GM18502 (cell line): Measurements from ENCODE around the gene MTOR.
"Not testable (repeated sequence)": the region's sequence is repeated elsewhere in the genome, so short reads cannot be mapped to it uniquely, and the experiment has no call there.

ENCODE experiments used
- ATAC-seq: cut with Tn5 transposase; IDR thresholded peaks from one replicate; pipeline ENCODE4 v1.9.1; 2021; ENCODE audit warnings: mild to moderate bottlenecking; ENCODE audit not compliant: unreplicated experiment, poor library complexity

MTOR gene

DNA sequence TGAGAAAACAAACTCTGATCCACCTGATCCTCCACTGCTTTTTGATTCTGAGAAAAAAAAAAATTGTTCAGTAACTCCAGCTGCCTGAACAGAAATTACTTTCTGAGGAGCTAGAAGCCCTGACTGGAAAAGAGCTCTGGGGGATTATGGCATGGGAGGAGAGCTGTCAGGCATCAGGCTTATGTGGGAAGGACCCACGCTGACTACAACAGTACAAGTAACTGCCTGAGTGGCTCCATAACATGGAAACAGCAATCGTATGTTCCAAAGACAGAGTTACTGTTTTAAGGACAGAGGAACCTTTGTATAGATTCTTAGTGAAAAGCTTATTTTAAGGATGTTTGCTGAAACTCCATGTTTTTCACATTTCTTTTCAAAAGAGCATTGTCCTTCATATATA lies 74.4 kb downstream of the MTOR start:
- no peak for ATAC-seq

DNA sequence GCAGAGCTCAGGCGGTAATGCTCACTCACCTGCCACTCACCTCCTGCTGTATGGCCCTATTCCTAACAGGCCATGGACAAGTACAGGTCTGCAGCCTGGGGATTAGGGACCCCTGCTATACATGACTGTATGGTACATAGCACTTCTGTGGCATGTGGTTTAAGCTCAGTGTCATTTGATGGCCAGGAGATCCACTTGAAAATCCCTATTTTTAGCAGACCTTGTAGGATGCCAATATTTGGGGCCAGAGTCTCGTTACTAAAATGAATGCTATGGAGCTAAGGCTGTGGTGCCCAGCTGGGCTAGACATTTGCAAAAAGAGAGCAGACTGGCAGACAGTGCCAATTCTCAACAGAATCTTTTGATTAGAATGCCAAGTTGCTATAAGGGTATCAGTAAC lies 74.9 kb downstream of the MTOR start:
- no peak for ATAC-seq

DNA sequence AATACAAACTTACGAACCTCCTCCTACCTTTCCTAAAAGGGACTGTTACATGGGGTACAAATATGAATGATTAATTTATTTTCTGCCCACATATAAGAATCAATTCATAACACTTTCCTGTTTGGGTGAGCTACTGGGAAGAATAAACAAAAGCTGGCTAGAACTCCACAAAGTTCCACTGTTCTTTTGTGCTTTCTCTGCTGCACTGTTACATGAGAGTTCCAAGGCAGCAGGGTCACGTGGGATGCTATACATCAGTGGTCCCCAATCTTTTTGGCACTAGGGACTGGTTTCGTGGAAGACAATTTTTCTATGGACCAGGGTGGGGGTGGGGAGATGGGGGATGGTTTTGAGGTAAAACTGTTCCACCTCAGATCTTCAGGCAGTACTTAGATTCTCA lies 75.4 kb downstream of the MTOR start:
- ATAC-seq = no peak

DNA sequence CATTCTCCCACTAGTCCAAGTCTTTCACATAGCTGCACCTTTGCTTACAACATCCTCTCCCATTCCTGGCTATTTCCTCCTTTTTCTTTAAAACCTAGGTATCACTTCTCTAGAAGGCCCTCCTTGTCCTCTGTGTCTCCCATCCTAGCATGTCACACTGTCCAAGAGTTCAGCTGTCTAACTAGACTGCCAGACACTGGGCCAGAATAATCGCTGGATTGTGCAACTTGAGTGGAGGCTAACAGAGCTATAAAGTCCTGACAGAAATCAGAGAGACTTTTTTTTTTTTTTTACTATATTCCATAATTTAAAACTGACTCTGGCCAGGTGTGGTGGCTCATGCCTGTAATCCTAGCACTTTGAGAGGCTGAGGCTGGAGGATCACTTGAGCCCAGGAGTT lies 77.4 kb downstream of the MTOR start:
- ATAC-seq = no peak

DNA sequence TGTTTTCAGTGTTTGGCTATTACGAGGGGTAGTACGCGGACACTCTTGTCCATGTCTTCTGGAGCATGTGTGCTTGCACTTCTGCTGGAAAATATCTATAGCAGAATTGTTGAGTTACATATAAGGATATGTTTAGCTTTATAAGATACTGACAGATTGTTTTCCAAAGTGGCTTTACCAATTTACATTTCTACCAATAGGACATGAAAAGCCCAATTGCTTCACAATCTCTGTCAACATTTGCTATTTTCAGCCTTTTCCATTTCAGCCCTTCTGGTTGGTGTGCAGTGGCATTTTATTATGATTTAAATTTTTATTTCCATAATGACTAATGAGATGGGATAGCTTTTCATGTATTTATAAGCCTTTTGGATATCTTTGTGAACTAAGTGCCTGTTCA lies 79.5 kb downstream of the MTOR start:
- no peak for ATAC-seq

DNA sequence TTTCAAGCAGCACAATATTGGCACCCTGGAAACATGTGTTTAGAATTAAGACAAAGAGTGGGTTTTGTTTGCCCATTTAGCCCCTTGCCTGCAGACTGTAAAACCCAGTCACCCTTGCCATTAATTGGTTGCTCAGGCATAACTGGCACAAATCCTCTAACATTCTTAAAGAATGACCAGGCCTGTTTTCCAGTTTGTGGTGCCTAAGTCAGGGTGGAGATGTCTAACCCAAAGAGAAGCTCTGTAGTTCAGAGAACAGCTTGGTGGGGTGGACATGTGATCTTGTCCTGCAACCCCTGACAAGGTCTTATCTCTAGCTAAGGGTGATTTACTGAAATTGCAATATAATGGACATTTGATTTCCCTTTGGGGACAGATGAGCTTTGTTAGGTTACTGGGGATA lies 82.0 kb downstream of the MTOR start:
- no peak for ATAC-seq

DNA sequence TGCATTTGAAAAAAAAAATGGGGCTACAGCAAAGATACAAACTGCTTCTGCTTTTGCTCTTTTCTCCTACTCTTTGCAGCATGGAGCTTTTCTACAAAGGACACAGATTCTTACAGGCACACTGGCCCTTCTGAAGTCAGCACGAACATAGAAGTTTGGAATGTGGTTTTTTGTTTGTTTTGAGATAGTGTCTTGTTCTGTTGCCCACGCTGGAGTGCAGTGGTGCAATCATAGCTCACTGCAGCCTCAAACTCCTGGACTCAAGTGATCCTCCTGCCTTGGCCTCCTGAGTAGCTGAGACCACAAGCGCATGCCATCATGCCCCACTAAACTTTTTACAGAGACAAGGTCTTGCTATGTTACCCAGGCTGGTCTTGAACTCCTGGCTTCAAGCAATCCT lies 82.6 kb downstream of the MTOR start:
- not testable (repeated sequence) for ATAC-seq

DNA sequence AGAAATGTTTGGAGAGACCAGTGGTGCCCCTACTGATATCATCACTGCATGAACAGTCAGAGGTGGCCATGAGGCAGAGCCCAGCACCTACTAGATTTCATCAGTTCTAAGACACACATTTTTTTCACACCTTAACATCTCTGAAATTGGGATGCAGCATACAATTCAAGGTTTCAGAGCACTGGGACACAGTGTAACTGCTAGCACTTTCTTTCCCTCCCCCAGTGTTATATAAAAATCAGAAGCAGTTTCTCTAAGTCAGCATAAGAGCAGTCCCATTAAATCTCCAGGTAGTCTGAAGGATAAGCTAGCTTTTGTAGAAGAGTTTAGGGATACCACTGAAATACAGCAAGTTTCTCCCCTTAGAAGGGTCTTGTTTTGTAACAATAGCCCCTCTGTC lies 83.2 kb downstream of the MTOR start:
- ATAC-seq = no peak

DNA sequence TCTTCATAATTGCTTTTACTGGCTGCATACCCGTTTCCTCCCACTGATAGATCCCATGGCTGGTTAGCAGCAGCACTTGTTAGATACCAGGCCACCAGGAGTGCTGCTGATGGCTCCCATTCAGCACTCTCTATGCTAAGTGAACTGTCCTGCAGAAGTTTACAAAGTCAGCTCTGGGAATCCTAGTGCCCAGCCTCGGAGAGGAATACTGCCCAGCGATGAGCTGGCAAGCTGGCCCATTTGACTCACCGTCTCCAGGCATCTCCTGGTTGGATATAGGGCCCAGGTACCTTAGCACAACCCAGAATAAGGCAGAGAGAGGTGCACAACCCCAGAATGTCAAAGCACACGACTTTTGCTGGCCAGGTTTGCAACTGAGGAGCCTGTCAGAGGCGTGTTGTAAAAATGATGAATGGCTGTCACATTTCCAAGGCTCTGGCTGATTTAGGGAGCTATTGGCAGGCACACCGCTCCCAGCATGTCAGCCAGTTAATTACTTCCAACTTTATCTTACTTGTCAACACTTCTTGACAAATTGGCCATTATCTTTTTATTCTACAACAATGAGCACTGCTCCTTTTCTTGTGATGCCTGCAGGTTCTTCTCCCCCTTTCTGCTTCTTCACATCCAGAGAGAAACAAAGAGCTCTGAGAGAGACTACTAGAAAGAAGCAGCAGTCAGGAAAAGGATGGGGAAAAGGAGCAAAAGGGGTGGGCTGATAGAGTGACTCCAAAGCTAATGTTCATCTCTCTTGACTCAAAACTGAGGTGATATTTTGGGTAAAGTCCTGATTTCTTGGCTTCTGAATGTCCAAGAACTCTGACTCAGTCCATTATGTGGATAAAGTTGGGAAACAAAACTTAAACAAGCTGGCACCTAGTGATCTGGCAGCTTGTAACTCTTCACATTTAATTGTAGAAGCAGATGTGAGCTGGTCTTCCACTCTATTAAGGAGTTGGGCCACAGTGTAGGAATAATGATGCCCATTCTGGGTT lies 84.0 kb downstream of the MTOR start:
- ATAC-seq = no peak

DNA sequence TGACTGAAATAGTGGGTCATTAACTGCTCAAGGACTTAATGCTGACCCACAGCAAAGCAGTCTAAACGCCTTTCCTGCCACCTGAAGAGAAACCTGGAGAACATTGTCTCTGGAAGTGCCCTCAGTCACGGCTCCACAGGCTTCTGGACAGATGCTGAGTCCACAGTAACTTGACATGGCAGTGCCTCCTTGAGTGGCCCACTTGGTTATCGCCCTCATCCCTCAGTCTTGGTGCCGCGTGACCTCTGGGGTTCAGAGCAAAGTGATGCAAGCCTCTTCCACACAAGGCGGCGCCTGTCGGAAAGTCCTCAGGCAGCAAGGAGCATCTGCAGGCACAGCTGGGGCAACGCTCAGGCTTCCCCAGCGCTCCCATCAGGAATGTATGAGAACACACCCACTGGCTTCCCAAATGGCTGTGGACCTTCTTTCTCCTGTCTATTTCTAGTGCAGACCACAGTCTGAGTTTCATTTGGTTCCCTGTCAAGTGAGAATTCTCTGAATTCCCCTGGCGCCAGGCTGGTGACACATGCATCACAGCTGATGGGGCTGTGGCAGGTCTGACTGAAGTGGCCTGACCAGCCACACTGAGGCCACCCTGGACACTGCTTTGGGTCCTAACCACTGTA lies 86.2 kb downstream of the MTOR start:
- ATAC-seq = no peak

DNA sequence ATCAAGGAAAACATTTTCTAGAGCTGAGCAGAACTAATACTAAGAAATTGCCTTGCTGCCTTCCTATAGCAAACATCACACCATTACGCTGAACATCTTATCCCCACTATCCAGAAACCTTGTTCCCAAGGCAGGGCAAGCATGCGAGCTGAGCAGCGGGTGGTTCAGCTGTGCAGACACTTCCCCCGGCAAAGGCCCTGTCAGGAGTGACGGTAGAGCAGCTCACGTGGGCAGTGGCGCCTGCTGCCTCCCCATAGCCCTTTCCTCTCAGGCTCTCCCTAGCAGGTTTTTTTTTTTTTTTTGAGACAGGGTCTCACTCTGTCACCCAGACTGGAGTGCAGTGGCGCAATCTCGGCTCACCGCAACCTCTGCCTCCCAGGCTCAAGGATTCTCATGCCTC lies 86.9 kb downstream of the MTOR start:
- no peak for ATAC-seq

DNA sequence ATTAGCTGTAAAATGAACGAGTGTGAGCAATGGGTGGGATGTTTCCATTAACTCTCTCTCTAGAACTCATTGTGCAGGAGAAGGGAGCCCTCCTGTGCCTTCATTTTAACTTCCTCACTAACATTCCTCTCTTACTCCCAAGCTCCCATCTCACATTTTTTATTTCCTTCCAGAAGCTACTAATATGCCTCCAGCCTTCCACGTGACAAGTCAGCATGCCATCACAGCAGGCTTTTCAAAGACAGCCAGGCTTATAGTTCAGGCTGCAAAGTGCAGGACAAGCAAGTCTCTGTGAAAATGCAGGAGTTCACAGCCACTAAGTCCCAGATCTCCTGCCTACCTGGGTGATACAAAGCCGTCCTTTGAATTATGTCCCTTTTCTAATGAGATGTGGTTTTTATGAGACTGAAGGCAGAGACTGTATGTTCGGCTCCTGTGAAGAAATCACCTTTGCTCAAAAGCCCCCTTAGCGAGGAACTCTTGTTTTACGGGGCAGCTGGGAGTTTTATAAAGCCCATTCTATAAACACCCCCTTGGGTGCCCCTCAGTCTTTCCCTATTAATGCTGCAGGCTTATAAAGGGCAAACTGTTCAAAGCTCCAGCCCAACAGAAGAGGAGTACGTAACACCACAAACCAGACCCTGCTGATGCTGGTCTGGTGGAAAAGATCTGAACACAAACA lies 87.9 kb downstream of the MTOR start:
- no peak for ATAC-seq

DNA sequence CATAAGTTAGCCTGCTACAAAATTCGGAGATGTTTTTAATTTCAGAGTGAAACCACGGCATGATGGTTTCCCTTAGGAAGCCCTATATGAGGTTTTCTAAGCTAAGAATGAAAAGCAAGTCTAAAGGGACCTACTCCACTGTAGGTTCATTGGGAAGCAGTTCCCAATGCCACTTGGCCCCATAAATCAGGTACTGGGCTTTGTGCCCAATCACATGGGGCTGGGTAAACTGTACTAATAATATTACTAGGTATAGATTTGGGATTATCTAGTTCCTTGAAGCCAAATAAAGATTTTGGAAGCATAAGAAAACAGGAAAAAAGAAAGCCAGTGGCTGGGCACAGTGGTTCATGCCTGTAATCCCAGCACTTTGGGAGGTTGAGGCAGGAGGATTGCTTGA lies 92.2 kb downstream of the MTOR start:
- no peak for ATAC-seq

DNA sequence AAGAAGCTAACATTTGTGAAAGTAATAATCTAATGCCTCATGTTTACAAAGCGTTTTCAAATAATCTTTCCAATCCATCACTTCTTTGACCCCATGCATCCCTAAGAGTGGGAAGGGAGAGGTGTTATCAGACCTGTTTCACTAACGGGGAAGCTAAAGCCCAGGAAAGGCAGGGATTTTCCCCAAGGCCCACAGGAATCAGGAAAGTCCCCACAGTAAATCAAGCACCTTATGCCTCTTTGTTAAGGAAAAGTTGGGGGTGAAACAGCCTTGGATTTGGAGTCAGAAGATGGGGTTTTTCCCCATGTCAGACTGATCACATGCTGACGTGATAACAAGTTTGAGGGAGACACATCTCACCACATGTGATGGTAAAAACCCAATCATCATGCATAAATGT lies 93.1 kb downstream of the MTOR start:
- ATAC-seq = no peak

DNA sequence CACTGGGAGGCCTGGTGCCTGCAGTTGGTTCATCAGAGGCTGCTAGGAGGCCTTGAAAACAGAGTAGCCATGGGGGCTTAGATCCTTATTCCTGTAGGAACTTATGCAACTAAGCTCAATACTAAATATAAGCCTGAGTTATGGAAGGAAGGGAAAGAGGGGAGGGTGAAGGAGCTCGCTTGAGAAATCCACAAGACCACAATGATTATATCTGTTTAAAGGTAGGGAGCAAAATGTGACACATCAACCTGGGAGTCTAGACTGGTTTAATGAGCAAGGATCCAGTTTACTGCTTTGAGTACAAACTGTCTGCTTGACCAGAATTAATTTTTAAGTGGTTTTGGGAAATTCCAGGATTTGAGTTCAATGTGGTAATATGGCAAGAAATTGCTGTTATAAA lies 93.6 kb downstream of the MTOR start:
- no peak for ATAC-seq

DNA sequence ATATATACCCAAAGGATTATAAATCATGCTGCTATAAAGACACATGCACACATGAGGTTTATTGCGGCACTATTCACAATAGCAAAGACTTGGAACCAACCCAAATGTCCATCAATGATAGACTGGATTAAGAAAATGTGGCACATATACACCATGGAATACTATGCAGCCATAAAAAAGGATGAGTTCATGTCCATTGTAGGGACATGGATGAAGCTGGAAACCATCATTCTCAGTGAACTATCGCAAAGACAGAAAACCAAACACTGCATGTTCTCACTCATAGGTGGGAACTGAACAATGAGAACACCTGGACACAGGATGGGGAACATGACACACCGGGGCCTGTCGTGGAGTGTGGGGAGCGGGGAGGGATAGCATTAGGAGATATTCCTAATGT lies 95.6 kb downstream of the MTOR start:
- not testable (repeated sequence) for ATAC-seq

DNA sequence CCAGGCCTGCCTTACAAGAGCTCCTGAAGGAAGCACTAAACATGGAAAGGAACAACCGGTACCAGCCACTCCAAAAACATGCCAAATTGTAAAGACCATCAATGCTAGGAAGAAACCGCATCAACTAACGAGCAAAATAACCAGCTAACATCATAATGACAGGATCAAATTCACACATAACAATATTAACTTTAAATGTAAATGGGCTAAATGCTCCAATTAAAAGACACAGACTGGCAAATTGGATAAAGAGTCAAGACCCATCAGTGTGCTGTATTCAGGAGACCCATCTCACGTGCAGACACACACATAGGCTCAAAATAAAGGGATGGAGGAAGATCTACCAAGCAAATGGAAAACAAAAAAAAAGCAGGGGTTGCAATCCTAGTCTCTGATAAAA lies 99.6 kb downstream of the MTOR start:
- not testable (repeated sequence) for ATAC-seq

DNA sequence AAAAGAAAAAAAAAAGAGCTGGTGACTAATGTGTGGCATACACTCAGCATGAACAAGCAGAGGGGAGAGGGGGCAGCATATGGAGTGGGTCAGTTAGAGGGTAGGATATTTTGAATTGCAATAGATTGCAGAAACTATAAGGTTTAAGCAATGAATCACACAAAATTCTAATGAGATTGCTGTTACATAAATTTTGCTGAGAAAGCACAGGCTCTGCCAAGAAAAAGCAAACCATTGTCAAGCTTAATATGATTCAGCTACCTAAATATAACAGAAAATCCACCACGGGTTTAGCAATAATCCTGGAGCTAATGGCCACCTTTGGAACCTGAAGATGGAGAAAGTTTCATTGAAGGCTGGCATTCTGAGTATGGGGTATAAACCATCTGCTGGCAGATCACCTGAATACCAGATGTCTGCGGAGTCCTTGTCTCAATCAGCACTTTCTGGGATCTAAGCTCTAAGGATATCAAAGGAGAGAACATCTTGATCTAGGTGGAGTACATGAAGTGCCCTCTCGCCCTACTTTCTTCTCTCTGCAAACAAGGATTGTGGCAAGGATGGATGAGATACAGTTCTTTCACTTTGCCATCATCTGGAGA lies 103.5 kb downstream of the MTOR start:
- no peak for ATAC-seq

DNA sequence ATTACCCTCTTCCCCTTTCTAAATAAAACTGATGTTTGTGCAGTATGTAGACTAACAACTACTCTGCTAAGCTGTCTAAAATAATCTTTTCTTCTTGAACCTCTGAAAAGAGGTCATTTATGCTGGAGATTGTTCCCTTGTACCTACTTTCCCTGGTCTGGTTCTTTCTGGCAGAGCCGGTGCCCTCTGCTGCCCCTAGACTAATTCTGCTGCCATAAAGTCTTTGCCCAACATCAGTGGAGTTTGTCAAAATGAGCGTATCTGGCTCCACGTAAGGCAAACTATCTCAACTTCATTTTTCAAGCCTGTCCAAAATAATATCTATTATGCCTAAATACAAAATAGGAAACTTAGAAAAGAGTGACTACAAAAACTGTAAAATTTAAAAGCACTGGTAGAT lies 104.1 kb downstream of the MTOR start:
- ATAC-seq = no peak

DNA sequence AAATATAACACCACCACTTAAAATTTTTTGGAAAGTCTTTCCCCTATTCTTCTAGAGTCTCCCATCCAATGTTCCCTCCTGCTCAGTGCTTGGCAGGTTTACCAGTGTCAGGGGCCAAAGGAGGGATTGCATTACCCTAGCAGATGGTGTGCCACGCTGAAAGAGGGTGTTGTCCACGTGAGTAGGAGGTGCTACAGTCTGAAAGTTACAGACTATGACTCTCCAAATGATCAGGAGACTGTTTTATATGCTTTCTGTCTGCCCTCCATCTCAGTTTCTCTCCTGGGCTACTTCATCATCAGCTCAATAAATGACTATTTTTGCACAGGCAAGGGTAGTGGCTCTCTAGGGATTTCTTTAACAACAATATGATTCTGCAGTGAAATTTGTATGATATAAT lies 104.5 kb downstream of the MTOR start:
- no peak for ATAC-seq

DNA sequence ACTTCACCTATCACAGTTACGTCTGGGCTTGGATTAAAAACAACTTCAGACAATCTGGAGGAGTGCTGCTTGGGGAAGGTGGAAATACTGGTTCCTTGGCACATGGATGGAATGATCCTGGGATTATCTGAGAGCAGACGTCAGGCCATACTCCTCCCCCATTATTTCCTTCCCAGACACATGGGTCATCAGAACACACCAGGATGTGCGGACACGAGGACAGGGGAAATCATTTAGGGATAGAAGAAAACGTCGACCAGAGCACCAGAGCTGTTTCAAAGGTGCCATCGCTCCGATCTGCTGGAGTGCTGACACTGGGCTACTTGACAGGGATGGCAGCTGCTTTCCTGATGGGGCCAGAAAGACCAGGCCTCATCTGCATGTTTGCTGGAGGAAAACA lies 105.0 kb downstream of the MTOR start:
- no peak for ATAC-seq
